ENCODE measurements around the gene FMN1. TPM values are rescaled to one million over a fixed set of nuclear protein-coding genes. Genes with fewer than 3 reads are reported as not detected.

The FMN1 gene
- total RNA-seq, 1 experiment from 2014 or later: 2.4 TPM

GRCh38 chr15:32959077-32959476, 235.4 kb downstream of the FMN1 start:
- peaks cover 17% of the 10 kb centered on the region for H3K4me1 ChIP-seq (ENCODE audit: insufficient read depth, low read length)
- H4K20me1 ChIP-seq (ENCODE audit: low read length): no peaks in the 10 kb centered on the region
- no peak overlapping the region for H3K4me3 ChIP-seq (ENCODE audit: low read length)
- no peak overlapping the region for H2AFZ ChIP-seq (ENCODE audit: low read length)
- H3K9ac ChIP-seq (ENCODE audit: low read length): no peak overlapping the region
- no TSS peak for BruUV-seq (replicated peaks)
- intact Hi-C loops (cut with micrococcal nuclease): no loop called here
- ChIA-PET CTCF (no interaction called here), POLR2A (ENCODE audit: unreplicated experiment) (interaction anchor here (0.7 kb wide), 1 partner anchor 288 kb away, joined by 5 read pairs; no protein-coding TSS in a partner anchor)
- H3F3A ChIP-seq (ENCODE audit: low read length, unreplicated experiment): no peaks in the 10 kb centered on the region
- H3K27me3 ChIP-seq (ENCODE audit: low read length): no peaks in the 10 kb centered on the region
- no peaks in the 10 kb centered on the region for H3K36me3 ChIP-seq (ENCODE audit: low read depth, low read length)
- no peak overlapping the region for H3K27ac ChIP-seq (ENCODE audit: low read length)
- ATAC-seq: no peak
- H3K79me2 ChIP-seq (ENCODE audit: low read length): no peaks in the 10 kb centered on the region
- H3K4me2 ChIP-seq (ENCODE audit: low read length): no peak overlapping the region
- no peaks in the 10 kb centered on the region for H3K9me3 ChIP-seq (ENCODE audit: low read length)
- TF ChIP-seq EZH2 (IDR thresholded peaks at IDR 0.05; ENCODE audit: low read length, unreplicated experiment) (no peak), EZH2phosphoT487 (IDR thresholded peaks at IDR 0.05; ENCODE audit: borderline replicate concordance, low read length) (no peak), CTCF (conservative IDR thresholded peaks at IDR 0.05; ENCODE audit: low read depth, low read length) (no peak)
- DNase-seq: no peak
- no peaks in the 10 kb centered on the region for H3K9me2 ChIP-seq (replicated peaks; ENCODE audit: low read length)

DNA sequence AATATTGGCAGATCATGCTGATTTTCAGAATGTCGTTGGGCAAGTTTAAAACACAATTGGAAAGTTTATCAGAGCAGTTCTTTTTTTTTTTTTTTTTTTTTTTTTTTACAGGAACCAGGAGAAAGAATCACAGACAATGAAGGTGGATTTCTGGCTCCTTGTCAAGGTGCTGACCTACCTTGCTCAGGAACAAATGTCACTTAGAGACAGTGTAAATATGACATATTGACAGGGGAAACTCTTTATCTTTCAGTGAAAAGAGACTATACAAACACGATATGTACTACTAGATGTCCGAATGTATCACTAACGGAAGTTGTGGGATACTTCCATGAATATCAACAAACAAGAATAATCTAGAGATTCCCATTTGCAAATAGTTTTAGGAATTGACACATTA, 237.3 kb downstream of the FMN1 start:
- ATAC-seq (no peak), DNase-seq (peak; percentile 48)
- Histone ChIP-seq H3K4me1 (ENCODE audit: insufficient read depth, low read length) (peaks cover 17% of the 10 kb centered on the region), H3K36me3 (ENCODE audit: low read depth, low read length) (no peaks in the 10 kb centered on the region), H3K9me2 (replicated peaks; ENCODE audit: low read length) (no peaks in the 10 kb centered on the region), H3K9ac (ENCODE audit: low read length) (no peak overlapping the region), H4K20me1 (ENCODE audit: low read length) (no peaks in the 10 kb centered on the region), H3K27me3 (ENCODE audit: low read length) (no peaks in the 10 kb centered on the region), H3K4me2 (ENCODE audit: low read length) (peak overlapping the region; percentile 10), H3F3A (ENCODE audit: low read length, unreplicated experiment) (no peaks in the 10 kb centered on the region), H3K4me3 (ENCODE audit: low read length) (no peak overlapping the region), H3K79me2 (ENCODE audit: low read length) (no peaks in the 10 kb centered on the region), H3K9me3 (ENCODE audit: low read length) (no peaks in the 10 kb centered on the region), H3K27ac (ENCODE audit: low read length) (peak overlapping the region; percentile 1), H2AFZ (ENCODE audit: low read length) (0 out of 2 replicates have a peak overlapping the region, but pooled peaks have one; percentile 2)
- no TSS peak for BruUV-seq (replicated peaks)
- TF ChIP-seq CTCF (conservative IDR thresholded peaks at IDR 0.05; ENCODE audit: low read depth, low read length): no peak
- TF ChIP-seq EZH2 (IDR thresholded peaks at IDR 0.05; ENCODE audit: low read length, unreplicated experiment): no peak
- TF ChIP-seq EZH2phosphoT487 (IDR thresholded peaks at IDR 0.05; ENCODE audit: borderline replicate concordance, low read length): no peak
- ChIA-PET CTCF (interaction anchor here (1.7 to 1.8 kb wide), 2 partner anchors 113 to 308 kb away, joined by 9 to 14 read pairs; no protein-coding TSS in a partner anchor), POLR2A (ENCODE audit: unreplicated experiment) (no interaction called here)
- intact Hi-C loops (cut with micrococcal nuclease): loop anchor here (2.0 kb wide), 1 partner anchor 38 kb away; no protein-coding TSS in a partner anchor

DNA sequence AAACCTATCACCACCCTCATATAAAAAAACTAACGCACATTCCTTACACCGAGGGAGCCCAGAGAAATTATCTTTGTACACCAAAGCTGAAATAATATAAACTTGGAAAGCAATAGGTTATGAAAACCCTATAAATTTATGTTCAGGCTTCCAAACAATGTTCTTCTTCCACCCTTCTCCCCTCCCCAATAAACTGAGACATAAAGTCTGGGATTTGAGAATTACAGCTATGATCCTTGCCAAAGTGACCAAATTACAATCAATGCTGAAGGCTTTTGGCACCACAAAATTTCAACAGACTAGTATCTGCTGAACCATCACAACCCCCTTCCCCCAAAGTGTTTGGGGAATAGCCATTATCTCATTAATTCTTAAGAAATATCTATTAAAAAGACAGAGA, 237.8 kb downstream of the FMN1 start:
- BruUV-seq (replicated peaks): no TSS peak
- Histone ChIP-seq H3K4me2 (ENCODE audit: low read length) (peak overlapping the region; percentile 10), H3K4me1 (ENCODE audit: insufficient read depth, low read length) (peaks cover 17% of the 10 kb centered on the region), H3K36me3 (ENCODE audit: low read depth, low read length) (no peaks in the 10 kb centered on the region), H3K9me2 (replicated peaks; ENCODE audit: low read length) (no peaks in the 10 kb centered on the region), H2AFZ (ENCODE audit: low read length) (0 out of 2 replicates have a peak overlapping the region, but pooled peaks have one; percentile 2), H3K27ac (ENCODE audit: low read length) (peak overlapping the region; percentile 1), H3K27me3 (ENCODE audit: low read length) (no peaks in the 10 kb centered on the region), H3K4me3 (ENCODE audit: low read length) (no peak overlapping the region), H3K9ac (ENCODE audit: low read length) (no peak overlapping the region), H3K79me2 (ENCODE audit: low read length) (no peaks in the 10 kb centered on the region), H3K9me3 (ENCODE audit: low read length) (no peaks in the 10 kb centered on the region), H3F3A (ENCODE audit: low read length, unreplicated experiment) (no peaks in the 10 kb centered on the region), H4K20me1 (ENCODE audit: low read length) (no peaks in the 10 kb centered on the region)
- no peak for ATAC-seq
- DNase-seq: no peak
- ChIA-PET POLR2A (ENCODE audit: unreplicated experiment) (no interaction called here), CTCF (interaction anchor here (0.5 to 1.8 kb wide), 13 partner anchors 23 to 319 kb away, joined by 3 to 14 read pairs (median 4); no protein-coding TSS in a partner anchor)
- intact Hi-C loops (cut with micrococcal nuclease): loop anchor here (1.0 to 2.0 kb wide), 4 partner anchors 38 to 305 kb away; no protein-coding TSS in a partner anchor
- no peak for TF ChIP-seq CTCF (conservative IDR thresholded peaks at IDR 0.05; ENCODE audit: low read depth, low read length)
- no peak for TF ChIP-seq EZH2 (IDR thresholded peaks at IDR 0.05; ENCODE audit: low read length, unreplicated experiment)
- no peak for TF ChIP-seq EZH2phosphoT487 (IDR thresholded peaks at IDR 0.05; ENCODE audit: borderline replicate concordance, low read length)

All from PC-3 (cell line).